HFFc6 (cell line): ENCODE measurements around the gene HOXA2. TPM values are rescaled to one million over a fixed set of nuclear protein-coding genes. Genes with fewer than 3 reads are reported as not detected.

Source experiments
- DNase-seq: peaks from one replicate; pipeline ENCODE4 v3.0.0-alpha.2; 2018
- H3K27ac Mint-ChIP-seq: 2 replicates; pipeline ENCODE4 v1.8.0; 2020; ENCODE audit warnings: mild to moderate bottlenecking, mixed read lengths
- H3K27me3 Mint-ChIP-seq: 2 replicates; pipeline ENCODE4 v1.8.0; 2021; ENCODE audit warnings: mild to moderate bottlenecking, moderate library complexity, mixed read lengths; ENCODE audit not compliant: insufficient read depth
- H3K36me3 Mint-ChIP-seq: 2 replicates; pipeline ENCODE4 v1.8.0; 2021; ENCODE audit warnings: low read depth, mixed read lengths
- H3K4me1 Mint-ChIP-seq: 2 replicates; pipeline ENCODE4 v1.8.0; 2020; ENCODE audit warnings: low read depth, mixed read lengths
- H3K4me3 Mint-ChIP-seq: 2 replicates; pipeline ENCODE4 v1.8.0; 2020; ENCODE audit warnings: mild to moderate bottlenecking, moderate library complexity, mixed read lengths
- H3K9me3 Mint-ChIP-seq: 2 replicates; pipeline ENCODE4 v1.8.0; 2020; ENCODE audit warnings: mild to moderate bottlenecking, mixed read lengths
- total RNA-seq, 6 experiments: library from RNA; stranded (reverse); fragmentation: NEBNext Ultra II Directional; extraction: Animal tissue kit (Norgen Biotek cat#: 25700); gene quantifications; 2 replicates in 1 of 6; 3 replicates in 5 of 6; pipeline ENCODE4 v1.2.3, GENCODE V29; 2021
- TF ChIP-seq, protein P1 (sequence below): fragments of 200-600 bp; sonication (generic); IDR thresholded peaks from 2 replicates; pipeline ENCODE4 v1.5.0; 2021; ENCODE audit warnings: antibody characterized with exemption, mild to moderate bottlenecking

Gene HOXA2
- total RNA-seq, 6 experiments from 2014 or later: 0.10 to 0.17 (median 0.14) TPM; not detected in 3

DNA sequence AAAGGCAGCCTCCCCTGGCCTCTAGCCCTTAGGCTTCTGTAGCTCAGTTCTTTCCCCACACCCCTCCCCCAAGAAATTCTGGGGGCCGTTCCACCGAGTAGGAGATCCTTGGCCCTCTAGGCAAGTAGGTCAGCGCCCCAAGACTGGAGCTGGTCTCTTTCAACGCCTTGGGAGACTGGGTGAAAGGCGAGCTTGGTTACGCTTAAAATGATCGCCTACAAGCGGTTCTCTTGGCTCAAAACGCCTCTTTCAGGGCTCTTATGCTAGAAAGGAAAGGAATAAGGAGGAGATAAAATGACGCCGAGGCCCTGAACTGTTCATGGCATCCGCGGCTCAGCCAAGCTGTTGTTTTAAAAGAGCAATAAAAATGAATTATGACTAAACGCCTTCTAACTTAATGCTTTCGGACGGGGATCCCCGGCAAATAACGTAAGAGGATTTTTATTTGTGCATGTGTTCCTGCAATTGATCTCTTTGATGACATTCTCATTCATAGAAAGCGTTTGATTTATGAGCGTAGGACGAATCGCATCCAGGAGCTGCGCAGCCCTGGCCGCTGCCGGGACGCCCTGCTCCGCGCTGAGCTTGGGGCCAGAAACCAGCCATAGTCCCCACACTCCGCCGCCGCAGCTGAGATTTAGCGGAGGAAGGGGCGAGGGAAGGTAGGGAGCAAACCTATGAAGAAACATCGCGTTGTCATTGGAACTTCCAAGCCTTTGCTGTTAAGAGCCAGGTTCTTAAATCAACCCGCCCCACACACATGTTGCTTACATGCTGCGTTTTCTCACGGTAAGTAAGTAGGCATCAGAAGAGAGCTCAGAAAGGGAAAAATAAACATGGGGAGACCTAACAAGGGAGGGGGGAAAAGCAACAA lies 3.7 kb downstream of the HOXA2 start:
- peaks cover 48% of the 10 kb centered on the region for H3K4me1 Mint-ChIP-seq
- DNase-seq: no peak
- H3K27me3 Mint-ChIP-seq: peaks cover 35% of the 10 kb centered on the region
- no peaks in the 10 kb centered on the region for H3K9me3 Mint-ChIP-seq
- peak overlapping the region; percentile 87 for H3K4me3 Mint-ChIP-seq
- TF ChIP-seq, protein P1, sequence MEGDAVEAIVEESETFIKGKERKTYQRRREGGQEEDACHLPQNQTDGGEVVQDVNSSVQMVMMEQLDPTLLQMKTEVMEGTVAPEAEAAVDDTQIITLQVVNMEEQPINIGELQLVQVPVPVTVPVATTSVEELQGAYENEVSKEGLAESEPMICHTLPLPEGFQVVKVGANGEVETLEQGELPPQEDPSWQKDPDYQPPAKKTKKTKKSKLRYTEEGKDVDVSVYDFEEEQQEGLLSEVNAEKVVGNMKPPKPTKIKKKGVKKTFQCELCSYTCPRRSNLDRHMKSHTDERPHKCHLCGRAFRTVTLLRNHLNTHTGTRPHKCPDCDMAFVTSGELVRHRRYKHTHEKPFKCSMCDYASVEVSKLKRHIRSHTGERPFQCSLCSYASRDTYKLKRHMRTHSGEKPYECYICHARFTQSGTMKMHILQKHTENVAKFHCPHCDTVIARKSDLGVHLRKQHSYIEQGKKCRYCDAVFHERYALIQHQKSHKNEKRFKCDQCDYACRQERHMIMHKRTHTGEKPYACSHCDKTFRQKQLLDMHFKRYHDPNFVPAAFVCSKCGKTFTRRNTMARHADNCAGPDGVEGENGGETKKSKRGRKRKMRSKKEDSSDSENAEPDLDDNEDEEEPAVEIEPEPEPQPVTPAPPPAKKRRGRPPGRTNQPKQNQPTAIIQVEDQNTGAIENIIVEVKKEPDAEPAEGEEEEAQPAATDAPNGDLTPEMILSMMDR: no peak
- peak overlapping the region; percentile 16; the same call in 1 of the 2 replicates for H3K27ac Mint-ChIP-seq
- peaks cover 40% of the 10 kb centered on the region for H3K36me3 Mint-ChIP-seq

DNA sequence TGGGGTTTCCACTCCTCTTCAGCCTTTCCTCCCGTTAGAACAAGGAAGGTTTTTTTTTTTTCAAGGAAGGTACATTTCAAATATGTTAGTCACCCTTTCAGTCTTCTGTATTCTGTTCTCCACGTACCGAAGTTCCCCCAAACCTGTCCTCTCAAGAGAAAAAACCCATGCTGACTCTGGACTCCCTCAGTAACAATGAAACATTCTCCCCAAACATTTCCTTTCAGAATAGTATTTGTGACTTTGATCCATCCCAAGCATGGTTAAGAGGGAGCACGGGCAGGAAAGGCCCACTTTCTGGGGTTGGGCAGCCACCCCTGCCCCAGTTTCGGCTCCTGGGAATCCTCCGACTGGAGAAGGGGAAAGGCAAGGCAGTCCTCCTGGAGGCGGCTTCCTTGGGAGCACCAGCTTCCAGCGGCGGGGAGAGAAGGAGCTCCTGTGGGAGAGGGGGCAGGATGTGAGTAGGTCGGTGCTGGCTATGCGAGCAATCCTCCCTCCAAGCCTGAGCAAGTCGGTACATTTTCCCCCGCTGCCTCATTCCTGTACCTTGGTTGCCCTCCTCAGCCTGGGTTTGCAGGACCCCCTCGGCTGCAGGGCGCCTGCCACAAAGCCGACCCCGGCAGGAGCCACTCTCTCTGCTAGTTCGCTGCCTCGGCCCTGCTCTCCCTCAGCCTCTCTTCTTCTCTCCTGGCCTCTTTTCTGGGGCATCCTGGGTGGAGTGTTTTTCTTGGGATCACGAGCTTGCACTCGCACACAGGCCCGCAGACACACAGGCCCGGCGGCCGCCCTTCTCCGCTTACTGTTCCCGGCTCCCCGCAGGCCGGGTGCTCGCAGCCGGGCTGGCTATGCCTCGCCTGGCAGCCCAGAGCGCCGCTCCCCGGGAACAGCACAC lies 4.6 kb downstream of the HOXA2 start:
- TF ChIP-seq, protein P1: no peak
- no peaks in the 10 kb centered on the region for H3K9me3 Mint-ChIP-seq
- H3K4me1 Mint-ChIP-seq: peaks cover 39% of the 10 kb centered on the region
- peak overlapping the region; percentile 87 for H3K4me3 Mint-ChIP-seq
- no peak for DNase-seq
- H3K27me3 Mint-ChIP-seq: peaks cover 26% of the 10 kb centered on the region
- peaks cover 37% of the 10 kb centered on the region for H3K36me3 Mint-ChIP-seq
- peak overlapping the region; percentile 55 for H3K27ac Mint-ChIP-seq

DNA sequence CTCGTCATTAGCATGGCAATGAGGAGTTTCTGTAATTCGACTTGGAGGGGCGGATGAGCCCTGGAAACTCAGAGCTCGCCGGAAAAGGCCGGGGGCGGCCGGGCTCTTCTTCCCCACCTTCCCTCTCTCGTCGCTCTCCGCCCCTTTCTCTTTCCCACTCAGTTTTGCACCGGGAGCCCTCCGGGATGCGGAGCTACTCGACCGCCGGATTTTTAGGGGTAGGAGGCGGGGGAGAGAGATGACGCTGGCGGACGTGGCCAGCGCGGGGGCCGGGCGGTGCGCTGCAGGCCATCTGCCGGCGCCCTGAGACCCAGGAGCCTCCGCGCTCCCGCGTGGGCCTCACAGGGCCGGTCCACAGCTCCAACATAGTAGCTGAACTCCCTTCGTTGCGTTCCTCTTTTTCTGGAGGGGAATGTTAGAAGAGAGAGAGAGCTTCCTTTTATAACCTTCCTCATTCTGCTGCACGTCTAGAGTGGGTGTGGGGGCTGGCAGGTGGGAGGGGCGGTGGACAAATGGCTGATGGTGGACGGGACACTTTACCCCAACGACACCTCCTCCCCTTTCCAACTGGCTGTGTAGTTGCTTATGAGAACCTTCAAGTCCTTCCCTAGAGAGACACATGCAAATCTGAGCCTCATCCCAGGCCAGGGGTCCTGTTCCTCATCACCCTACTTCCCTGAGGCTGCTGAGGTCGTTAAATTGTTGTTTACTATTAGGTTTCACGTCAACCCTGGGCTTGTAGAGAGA lies 5.5 kb downstream of the HOXA2 start:
- Mint-ChIP-seq H3K36me3 (peaks cover 37% of the 10 kb centered on the region), H3K27ac (peak overlapping the region; percentile 55), H3K4me3 (peak overlapping the region; percentile 87), H3K4me1 (peaks cover 34% of the 10 kb centered on the region), H3K9me3 (no peaks in the 10 kb centered on the region), H3K27me3 (peaks cover 19% of the 10 kb centered on the region)
- TF ChIP-seq, protein P1: no peak
- peak; percentile 14 for DNase-seq

DNA sequence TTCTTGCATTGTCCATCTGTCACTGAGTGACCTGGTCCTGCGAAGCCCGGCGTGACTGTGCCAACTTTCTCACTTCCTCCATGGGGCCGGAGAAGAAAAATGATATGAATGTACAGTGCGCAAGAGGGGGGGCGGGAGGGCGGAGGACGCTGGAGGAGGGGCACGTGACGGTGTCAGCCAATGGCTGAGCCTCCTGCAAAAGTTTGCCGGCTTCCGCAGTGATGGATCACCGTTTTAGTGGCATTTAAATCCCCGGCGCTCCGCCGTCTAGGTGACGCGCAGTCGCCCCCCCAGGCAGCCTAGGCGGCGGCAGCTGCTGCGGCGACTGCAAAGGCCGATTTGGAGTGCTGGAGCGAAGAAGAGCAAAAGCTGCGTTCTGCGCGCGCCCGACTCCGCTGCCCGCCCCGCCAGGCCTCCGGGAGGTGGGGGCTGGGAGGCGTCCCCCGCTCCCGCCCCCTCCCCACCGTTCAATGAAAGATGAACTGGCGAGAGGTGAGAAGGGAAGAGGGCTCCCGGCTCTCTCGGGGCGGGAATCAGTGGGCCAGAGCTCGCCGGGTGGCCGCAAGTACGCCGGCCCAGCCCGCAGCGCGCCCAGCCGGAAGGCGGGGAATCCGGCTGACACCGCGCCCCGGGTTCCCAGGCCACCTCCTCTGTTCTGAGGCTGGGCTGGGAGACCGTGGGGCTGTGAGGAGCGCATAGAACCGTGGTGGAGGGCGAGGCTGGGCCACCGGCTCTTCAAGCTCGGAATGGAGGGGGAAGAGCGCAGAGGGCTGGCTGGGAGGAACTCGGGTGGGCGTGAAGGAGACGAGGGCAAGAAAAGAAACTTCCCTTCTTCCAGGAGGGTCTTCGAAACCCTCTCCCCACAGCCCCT lies 6.4 kb downstream of the HOXA2 start, which contains the start of gene HOXA1:
HOXA1 (minus strand) TSS at position 104 of the 871 bp plus-strand sequence; CDS start at position 16, 88 bp downstream.
- Mint-ChIP-seq H3K4me1 (peaks cover 34% of the 10 kb centered on the region), H3K27me3 (peaks cover 11% of the 10 kb centered on the region), H3K4me3 (peak within 1 kb of the TSS; percentile 87), H3K9me3 (no peaks in the 10 kb centered on the region), H3K36me3 (peaks cover 30% of the 10 kb centered on the region), H3K27ac (peak within 1 kb of the TSS; percentile 71)
- TF ChIP-seq, protein P1: peak; percentile 26; the same call in 1 of the 2 replicates
- peak; percentile 90 for DNase-seq
